ENCODE results near the gene ELMO1.

DNA sequence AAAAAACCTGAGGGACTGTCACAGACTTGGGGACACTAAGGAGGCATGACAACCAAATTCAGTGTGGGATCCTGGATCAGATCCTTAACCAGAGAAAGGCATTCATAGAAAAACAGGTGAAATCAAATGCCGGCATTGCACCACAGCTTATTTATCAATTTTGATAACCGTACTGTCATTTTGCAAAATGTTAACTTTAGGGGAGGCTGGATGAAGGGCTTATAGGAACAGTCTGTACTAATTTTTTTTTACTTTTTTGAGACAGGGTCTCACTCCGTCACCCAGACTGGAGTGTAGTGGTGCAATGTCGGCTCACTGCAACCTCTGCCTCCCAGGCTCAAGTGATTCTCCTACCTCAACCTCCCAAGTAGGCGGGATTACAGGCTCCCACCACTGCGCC lies 217.1 kb downstream of the ELMO1 start:
- TF ChIP-seq, protein P1, sequence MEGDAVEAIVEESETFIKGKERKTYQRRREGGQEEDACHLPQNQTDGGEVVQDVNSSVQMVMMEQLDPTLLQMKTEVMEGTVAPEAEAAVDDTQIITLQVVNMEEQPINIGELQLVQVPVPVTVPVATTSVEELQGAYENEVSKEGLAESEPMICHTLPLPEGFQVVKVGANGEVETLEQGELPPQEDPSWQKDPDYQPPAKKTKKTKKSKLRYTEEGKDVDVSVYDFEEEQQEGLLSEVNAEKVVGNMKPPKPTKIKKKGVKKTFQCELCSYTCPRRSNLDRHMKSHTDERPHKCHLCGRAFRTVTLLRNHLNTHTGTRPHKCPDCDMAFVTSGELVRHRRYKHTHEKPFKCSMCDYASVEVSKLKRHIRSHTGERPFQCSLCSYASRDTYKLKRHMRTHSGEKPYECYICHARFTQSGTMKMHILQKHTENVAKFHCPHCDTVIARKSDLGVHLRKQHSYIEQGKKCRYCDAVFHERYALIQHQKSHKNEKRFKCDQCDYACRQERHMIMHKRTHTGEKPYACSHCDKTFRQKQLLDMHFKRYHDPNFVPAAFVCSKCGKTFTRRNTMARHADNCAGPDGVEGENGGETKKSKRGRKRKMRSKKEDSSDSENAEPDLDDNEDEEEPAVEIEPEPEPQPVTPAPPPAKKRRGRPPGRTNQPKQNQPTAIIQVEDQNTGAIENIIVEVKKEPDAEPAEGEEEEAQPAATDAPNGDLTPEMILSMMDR (IDR thresholded peaks at IDR 0.05) = no peak
- TF ChIP-seq POLR2A (IDR thresholded peaks at IDR 0.05) = no peak

Measured in adrenal gland (tissue), 5 donors.